HG03139 (cell line): ENCODE results near the gene PSAPL1.
"Not testable (repeated sequence)": the region's sequence is repeated elsewhere in the genome, so short reads cannot be mapped to it uniquely, and the experiment has no call there.

Experiments
- ATAC-seq: cut with Tn5 transposase; IDR thresholded peaks from one replicate; pipeline ENCODE4 v1.9.1; 2021; ENCODE audit not compliant: unreplicated experiment

The PSAPL1 gene

DNA sequence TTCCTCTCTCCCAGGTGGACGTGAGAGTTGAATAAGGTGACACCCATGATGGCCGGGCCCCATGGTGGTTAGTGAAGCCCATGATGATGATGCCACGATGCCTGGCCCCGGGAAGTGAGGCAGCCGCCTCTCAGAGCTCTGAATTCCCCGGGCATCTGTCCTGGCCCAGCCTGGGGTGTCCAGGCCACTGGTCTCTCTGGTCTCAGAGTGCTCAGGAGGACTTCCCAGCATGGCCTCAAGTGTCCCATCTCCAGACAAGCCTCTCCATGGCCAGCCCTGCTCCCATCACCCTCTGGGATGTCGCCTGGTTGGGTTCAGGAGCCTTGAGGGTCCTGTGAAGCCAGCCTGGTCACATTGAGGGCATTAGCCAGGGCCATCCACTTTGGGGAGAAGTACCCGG, 24.7 kb upstream of the PSAPL1 start:
- no peak for ATAC-seq

DNA sequence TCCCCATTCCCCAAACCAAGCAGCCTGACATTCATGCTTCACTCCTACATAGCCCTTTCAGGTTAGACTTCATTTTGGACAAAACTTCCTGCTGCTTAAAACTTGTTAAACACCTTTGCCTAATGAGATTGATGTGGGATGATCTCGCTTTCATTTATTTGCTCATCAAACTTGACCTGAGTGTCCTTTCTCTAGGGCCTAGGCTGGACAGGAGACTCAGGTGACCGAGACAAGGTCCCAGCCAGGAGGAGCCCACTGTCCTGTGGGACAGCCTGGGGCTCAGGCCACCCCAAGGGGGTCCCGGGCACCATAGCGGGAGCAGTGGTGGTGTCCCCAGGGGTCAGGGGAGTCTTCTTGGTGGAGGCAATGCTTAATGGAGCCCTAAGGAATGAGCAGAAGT, 23.7 kb upstream of the PSAPL1 start:
- ATAC-seq, result no peak

DNA sequence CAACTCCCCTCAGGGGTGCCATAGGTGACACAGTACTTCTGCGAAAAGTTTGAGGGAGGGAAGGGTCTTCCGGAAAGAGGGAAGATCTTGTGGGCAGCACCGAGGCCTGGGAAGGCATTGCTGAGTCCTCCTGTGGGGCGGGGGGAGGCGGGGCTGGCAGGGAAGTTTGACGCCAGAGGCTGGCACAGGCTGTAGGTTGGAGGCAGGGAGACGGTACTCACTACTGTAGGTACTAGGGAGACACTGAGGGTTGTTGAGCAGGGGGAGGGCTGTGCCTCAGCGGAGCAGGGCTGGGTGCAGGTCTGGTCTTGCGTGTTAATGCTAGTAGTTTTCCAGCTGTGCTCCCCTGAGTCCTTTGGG, 23.3 kb upstream of the PSAPL1 start:
- ATAC-seq, result no peak

DNA sequence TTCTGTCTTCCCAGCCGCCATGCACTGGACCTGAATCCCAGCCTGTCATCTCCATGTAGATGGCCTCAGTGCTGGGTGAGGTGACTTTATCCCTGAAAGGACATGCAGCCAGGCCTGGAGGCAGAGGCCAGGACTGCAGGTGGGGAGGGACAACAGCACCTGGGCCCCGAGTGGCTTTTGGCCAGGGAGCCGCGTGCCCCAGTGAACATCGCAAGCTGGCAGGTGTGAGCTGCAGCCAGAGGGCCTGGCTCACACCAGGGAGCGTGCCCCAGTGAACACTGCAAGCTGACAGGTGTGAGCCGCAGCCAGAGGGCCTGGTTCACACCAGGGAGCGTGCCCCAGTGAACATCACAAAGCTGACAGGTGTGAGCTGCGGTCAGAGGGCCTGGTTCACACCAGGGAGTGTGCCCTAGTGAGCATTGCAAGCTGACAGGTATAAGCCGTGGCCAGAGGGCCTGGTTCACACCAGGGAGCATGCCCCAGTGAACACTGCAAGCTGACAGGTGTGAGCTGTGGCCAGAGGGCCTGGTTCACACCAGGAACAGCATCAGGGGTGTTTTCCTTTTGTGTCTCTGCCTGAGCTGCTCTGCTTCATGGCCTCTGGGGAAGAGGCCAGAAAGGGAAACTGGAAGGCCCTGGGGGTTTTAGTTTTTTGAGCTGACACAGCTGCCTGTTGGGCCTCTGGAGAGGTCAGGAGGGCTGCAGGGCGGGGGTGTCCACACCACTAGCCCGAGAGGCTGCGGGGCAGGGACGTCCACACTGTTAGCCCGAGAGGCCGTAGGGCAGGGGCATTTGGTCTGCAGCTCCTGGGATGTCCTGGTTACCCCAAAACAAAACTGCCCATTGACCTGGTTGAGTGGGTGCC, 22.7 kb upstream of the PSAPL1 start:
- no peak for ATAC-seq

DNA sequence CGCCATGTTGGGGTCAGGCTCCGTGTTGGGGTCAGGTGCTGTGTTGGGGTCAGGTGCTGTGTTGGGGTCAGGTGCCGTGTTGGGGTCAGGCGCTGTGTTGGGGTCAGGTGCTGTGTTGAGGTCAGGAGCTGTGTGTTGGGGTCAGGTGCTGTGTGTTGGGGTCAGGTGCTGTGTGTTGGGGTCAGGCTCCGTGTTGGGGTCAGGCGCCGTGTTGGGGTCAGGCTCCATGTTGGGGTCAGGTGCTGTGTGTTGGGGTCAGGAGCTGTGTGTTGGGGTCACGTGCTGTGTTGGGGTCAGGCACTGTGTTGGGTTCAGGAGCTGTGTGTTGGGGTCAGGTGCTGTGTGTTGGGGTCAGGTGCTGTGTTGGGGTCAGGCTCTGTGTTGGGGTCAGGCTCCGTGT, 18.1 kb upstream of the PSAPL1 start:
- ATAC-seq, result not testable (repeated sequence)

DNA sequence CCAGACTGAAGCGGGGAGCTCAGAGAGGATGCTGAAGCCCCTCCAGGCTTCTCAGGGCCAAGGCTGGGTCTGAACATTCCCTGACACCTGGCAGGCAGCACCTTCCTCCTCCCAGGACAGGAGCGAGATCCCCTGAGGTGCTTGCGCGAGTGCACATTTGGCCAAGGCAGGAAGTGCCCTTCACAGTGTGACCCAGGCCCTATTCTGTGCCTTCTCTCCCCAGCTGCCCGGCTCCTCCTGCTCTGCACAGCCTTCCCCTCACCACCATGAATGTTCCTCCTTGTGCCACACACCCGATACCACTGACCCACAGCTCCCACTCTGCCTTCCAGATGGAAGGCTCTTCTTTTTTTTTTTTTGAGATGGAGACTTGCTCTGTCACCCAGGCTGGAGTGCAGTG, 17.1 kb upstream of the PSAPL1 start:
- ATAC-seq, result no peak

DNA sequence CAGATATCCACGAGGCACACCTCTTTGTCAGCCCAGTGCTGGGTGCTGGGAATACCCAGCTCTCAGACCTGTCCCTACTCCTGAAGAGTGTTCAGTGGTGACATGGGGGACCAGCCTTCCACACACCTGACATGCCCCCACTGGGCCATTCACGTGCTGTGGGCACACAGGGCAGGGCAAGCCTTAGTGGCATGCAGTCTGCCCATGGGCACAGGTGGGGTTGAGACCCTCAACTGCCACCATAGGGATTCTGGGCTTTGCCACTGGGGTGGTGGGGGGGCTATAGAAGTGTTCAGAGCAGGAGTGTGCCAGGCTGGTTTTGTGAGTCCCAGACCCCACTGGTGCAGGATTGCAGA, 16.7 kb upstream of the PSAPL1 start:
- no peak for ATAC-seq

DNA sequence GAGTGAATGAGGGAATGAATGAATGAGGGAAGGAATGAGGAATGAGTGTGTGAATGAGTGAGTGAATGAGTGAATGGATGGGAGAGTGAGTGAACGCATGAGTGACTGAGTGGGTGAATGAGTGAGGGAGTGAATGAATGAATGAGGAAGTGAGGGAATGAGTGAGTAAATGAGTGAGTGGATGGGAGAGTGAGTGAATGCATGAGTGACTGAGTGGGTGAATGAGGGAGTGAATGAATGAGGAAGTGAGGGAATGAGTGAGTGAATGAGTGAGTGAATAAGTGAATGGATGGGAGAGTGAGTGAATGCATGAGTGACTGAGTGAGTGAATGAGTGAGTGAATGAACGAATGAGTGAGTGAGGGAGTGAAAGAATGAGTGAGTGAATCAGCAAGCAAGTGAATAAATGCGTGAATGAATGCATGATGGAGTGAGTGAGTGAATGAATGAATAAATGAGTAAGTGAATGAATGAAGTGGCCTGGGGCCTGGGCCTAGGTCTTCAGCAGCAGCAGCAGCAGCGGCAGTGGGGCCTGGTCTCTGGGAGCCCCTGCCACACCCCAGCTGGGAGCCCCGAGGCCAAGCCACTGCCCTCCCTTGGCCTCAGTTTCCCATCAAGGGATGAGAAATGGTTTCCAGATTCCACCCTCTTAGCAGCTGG, 16.2 kb upstream of the PSAPL1 start:
- ATAC-seq, result no peak

DNA sequence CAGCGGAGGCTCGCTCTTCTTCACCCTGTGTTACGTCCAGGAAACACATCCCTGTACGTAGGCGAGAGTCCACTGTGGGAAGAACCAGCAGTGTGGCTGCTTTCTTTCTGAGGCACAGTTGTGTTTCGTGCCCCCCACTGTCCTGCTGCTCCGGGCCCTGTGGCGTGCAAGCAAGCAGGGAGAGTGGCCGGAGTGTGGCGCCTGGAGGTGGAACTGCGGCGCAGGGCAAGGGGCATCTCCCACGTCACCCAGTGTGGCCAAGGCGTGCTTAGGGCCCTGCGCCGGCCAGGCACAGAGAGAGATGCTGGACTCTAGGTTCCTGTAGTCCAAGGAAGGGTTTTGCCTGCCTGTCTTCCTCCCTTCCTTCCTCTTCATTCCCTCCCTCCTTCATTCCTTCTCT, 13.3 kb upstream of the PSAPL1 start:
- ATAC-seq, result no peak

DNA sequence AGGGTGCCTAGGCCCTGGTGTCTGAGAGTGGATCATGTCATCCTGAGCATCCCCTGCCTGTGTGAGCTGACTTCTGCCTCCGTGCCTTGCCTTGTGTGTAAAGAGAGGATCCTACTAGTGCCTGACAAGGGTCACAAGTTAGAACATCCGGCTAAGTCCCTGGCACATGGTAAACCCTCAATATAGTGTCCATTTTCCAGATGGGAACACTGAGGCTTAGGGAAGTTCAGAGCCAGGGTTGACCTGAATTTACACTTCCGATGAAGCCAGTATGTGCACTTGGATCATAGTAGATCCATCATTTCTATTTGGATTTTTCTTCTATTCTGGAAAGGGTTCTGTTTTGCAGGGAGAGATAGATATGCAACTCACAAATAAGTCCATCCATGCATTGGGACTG, 12.5 kb upstream of the PSAPL1 start:
- no peak for ATAC-seq

DNA sequence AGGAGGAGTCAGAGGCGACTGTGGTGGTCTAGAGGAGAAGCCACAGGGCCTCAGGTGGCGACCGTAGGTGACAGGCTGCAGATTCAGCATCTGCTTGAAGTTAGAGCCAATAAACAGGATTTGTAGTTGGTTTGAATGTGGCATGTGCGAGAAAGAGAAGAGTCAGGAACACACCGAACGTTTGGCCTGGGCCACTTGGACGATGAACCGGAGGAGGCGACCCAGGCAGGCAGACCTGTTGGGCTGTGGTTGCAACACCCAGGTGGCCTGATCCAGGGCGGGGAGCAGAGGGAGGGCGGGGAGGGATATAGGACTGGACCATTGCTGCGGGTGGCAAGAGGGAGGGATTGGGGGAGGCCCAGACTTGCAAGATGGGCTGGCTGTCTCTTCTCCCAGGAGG, 10.0 kb upstream of the PSAPL1 start:
- no peak for ATAC-seq

DNA sequence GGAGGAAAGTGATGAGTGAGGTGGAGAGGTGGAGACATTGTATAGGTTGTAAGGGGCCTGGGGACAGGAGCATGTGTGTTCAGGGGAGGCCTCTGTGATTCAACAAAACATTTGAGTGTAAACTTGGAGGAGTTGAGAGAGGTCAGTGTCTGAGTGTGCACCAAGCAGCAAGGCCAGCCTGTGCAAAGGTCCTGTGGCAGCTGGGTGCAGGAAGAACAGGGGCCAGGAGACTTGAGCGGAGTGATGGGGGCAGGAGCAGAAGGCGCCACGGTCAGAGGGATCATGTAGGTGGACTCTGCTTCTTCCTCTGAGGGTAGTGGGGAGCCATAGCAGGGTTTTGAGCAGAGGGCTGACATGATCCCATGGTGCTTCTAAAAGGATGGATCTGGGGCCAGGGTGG, 9.6 kb upstream of the PSAPL1 start:
- ATAC-seq, result no peak

DNA sequence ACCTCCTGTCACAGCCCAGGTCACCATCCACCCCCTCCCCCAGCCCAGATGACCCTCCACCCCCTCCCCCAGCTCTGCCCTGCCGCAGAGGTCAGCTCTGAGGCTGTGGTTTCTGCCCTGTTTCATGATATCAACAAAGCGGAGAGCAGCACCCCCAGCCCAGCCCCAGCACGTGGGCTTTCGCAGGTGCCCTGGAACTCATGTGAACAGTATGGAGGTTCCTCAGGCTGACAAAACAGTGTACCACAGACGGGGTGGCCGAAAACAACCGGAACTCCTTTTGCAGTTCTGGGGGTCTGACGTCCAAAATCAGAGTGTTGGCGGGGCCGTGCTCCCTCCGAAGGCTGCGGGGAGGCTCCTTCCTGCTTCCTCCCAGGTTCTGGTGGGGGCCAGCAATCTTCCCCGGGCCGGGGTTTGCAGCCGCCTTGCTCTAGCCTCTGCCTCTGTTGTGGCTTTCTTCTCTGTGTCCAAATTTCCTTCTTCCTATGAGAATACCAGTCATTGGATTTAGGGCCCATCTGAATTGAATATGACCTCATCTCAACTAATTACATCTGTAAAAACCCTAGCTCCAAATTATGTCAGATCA, 7.9 kb upstream of the PSAPL1 start:
- ATAC-seq, result no peak

DNA sequence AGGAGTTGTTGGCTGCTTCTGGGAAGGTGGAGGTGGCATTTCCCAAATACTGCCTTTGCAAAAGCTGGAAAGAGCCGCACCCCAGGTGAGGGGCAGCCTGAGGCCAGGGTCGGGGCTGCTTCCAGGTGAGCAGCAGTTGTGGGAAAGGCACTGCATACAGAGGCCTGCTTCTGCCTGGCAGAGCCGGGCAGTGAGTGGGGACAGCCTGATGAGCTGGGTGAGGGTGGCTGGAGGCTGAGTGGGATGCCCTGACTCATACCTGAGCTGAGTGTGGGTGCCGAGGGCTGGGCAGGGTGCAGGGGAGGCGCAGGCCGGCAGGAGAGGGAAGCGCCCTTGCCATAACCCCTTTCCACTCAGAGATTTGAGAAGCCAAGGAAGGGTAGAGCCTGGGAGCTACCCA, 6.5 kb upstream of the PSAPL1 start:
- no peak for ATAC-seq

DNA sequence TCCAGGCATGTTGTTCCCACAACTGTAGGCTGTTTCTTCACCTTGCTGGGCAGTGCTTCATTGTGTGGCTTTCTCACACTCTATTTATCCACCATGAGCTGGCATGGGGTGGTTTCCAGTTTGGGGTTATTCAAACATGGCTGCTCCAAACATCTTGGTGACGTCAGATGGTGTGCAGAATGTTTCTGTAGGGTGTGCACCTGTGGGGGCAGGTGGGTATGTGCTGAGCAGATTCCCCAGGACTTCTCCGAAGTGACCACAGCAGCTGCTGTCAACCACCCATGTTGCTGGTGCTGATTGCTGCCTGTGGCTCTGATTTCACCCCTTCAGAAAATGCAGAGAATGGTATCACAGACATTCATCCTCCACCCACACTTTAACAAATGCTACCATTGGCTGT, 5.0 kb upstream of the PSAPL1 start:
- ATAC-seq, result no peak

DNA sequence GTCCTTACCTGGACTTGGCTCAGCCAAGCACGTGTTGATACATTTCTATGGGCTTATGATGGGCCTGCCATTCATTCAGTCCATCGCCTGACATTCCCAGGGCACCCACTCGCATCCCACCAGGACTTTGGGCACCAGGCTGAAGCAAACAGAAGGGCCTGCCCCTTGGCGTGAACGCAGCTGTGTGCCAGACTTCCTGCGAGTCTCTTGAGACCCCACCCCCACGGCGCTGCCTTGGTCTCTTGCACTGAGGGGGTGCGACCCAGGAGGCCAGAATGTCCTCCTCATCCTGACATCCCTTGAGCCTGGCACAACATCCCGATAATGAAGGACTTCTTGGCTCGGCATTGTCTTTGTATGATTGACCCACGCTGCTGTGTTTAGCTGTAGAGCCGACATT, 1.5 kb upstream of the PSAPL1 start:
- ATAC-seq, result no peak

DNA sequence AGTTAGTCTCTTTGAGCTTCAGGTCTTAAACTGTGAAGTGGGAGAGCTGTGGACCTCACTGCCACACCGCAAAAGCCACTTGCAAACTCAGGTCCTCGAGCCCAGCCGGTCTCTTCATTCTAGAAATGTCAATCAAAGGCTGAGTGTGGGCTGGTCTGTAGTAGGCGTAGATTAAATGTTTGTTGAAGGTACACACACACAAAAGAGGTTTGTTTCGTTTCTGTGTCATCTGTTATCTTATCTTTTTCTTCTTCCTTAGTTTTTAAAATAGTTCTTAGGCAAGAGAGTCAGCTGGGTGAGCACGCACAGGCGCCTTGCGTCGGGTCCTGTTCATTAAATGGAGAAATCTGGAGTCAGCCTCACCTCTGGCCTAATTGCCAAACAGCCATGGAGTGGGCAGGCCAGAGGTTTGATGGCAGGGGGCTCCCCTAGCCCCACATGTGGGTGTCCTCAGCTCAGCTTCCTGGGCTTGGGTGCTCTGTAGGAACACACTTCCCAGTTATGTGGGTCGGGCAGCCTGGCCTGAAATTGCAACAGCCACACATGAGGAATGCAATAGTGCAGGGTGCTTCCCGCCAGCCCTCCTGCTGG, 836 bp upstream of the PSAPL1 start:
- no peak for ATAC-seq

DNA sequence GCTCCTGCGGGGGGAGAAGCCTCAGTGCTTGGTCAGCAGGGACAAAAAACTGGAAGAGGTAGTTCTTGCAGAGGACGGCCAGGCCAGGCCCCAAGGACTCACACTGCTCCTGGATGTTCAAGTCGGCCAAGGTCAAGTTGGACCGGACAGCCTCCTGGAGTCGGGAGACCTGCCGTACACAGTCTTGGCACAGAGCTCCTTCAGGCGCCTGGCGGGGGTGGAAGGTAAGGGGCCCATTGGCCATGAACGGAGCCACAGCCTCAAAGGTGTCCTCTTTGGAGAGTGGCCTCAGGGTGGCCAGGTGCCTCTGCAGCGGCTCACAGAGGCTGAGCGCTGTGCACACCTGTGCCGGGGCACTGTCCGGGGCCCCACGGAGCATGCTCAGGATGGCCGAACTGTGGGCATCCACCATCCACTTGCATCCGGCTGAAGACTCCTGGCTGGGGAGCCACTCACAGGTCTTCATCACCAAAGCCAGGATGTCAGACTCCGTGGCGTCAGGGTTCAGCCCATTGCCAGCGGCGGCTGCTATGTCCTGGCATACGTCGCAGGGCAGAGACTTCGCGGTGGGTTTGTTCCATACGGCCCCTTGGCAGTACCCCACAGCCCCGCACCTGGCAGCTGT, 477 bp downstream of the PSAPL1 start:
- ATAC-seq, result no peak

DNA sequence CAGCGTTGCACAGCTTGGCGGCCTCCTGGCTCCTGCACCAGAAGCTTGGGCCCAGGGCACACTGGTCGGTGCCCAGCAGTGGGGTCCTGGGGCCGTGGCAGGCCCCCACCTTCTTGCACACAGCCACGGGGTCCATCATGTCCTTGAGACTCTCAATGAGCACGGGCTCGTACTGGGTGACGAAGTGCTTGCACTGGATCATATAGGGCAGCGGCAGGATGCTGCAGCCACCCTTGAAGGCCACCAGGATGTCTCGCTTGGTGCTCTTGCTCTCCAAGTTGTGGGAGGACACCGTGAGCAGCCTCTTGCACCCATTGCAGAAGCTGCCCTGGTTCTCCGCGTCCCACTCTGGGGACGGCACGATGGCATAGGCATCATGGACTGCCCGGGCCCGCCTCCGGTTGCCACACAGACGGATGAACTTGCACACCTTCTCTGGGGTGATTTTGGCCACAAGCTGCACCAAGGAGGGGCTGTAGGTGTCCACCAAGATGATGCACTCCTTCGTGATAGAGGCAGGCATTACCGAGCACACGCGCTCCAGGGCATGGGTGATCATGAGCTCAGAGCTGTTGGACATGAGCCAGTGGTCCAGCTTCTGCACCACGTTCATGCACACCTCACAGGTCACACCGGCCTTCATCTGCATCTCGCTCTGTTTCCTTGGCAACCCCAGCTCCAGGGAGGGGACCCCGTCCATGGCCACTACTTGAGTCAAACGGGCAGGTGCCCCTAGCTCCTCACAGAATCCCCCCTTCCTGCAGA, 1.2 kb downstream of the PSAPL1 start:
- no peak for ATAC-seq

DNA sequence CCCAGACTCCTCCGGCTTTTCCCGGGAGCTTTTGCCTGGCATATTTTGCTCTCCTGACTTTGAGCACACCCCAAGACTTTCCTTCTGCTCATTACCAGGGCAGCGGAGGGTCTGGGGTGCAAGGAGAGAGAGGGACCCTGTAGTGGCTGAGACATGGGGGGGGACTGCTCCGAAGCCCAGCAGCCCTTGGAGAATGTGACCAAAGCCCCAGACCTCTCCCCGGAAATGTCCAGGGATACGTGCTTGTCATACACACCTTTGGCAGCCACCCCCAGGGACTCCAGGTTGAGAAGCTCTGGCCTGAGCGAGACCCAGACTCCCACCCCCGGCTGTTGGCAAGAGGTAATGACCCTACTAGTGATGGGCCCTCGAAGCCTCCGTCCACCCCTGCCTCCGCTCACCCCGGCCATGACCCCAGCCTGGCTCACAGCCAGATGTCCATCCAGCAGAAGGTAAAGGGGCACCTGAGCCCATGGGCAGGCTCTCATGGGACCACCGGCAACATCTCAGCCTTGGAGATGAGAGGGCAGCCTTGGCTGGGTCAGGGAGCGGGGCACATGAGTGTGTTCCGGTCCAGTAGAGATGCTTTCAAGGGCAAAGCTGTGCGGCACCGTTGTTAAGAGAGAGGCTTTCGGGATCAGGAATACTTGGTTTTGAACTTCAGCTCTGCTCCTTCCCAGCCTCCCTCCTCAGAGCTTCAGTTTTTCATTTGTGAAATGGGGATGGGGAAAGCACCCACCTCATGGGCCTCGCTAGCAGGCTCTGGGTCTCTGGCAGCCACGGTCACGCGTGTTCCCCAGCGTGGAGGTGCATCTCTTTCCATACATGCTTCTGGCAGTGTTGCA, 2.0 kb downstream of the PSAPL1 start:
- no peak for ATAC-seq
